ENCODE data around the gene MORC1. TPM values are rescaled to one million over a fixed set of nuclear protein-coding genes. Genes with fewer than 3 reads are reported as not detected.

MORC1 gene
- total RNA-seq, 2 experiments from 2014 or later = not detected

- no peak for DNase-seq (ENCODE audit: low spot score)
- Histone ChIP-seq H2AFZ (ENCODE audit: low read length) (no peak overlapping the region), H3K27ac (ENCODE audit: low read depth, low read length, poor library complexity, severe bottlenecking) (no peak overlapping the region), H3K79me2 (ENCODE audit: insufficient read depth, low read depth, low read length) (no peaks in the 10 kb centered on the region), H4K20me1 (ENCODE audit: insufficient read depth, low read length) (no peaks in the 10 kb centered on the region), H3K36me3 (ENCODE audit: insufficient read depth, low read length) (no peaks in the 10 kb centered on the region), H3K9me2 (ENCODE audit: insufficient read depth, low read length) (no peaks in the 10 kb centered on the region), H3K4me3 (ENCODE audit: low read depth, low read length, poor library complexity, severe bottlenecking) (no peak overlapping the region), H3K4me2 (ENCODE audit: low read length) (no peak overlapping the region), H3K4me1 (ENCODE audit: insufficient read depth, low read length, poor library complexity, severe bottlenecking) (no peaks in the 10 kb centered on the region), H3K9me3 (ENCODE audit: low read length) (no peaks in the 10 kb centered on the region)
- CTCF ChIA-PET (ENCODE audit: unreplicated experiment) = no interaction called here
- BruUV-seq (replicated peaks) = no TSS peak
- POLR2A ChIA-PET = no interaction called here
- TF ChIP-seq EZH2phosphoT487 (IDR thresholded peaks at IDR 0.05; ENCODE audit: borderline replicate concordance, low read depth, low read length) (no peak), CTCF (conservative IDR thresholded peaks at IDR 0.05; ENCODE audit: low read length) (no peak)
- intact Hi-C loops (cut with micrococcal nuclease; ENCODE audit: unreplicated experiment) = no loop called here
Observed at GRCh38 chr3:109095166-109095565, 22.8 kb downstream of the MORC1 start.

GRCh38 chr3:109093561-109093960, 24.4 kb downstream of the MORC1 start:
- no peak for DNase-seq (ENCODE audit: low spot score)
- H4K20me1 ChIP-seq (ENCODE audit: insufficient read depth, low read length) = no peaks in the 10 kb centered on the region
- ChIA-PET POLR2A (no interaction called here), CTCF (ENCODE audit: unreplicated experiment) (no interaction called here)
- no peaks in the 10 kb centered on the region for H3K9me3 ChIP-seq (ENCODE audit: low read length)
- BruUV-seq (replicated peaks) = no TSS peak
- no peak for TF ChIP-seq CTCF (conservative IDR thresholded peaks at IDR 0.05; ENCODE audit: low read length)
- TF ChIP-seq EZH2phosphoT487 (IDR thresholded peaks at IDR 0.05; ENCODE audit: borderline replicate concordance, low read depth, low read length) = no peak
- H3K27ac ChIP-seq (ENCODE audit: low read depth, low read length, poor library complexity, severe bottlenecking) = no peak overlapping the region
- H3K4me3 ChIP-seq (ENCODE audit: low read depth, low read length, poor library complexity, severe bottlenecking) = no peak overlapping the region
- H2AFZ ChIP-seq (ENCODE audit: low read length) = no peak overlapping the region
- no peaks in the 10 kb centered on the region for H3K36me3 ChIP-seq (ENCODE audit: insufficient read depth, low read length)
- H3K79me2 ChIP-seq (ENCODE audit: insufficient read depth, low read depth, low read length) = no peaks in the 10 kb centered on the region
- no peaks in the 10 kb centered on the region for H3K9me2 ChIP-seq (ENCODE audit: insufficient read depth, low read length)
- no peak overlapping the region for H3K4me2 ChIP-seq (ENCODE audit: low read length)
- no peaks in the 10 kb centered on the region for H3K4me1 ChIP-seq (ENCODE audit: insufficient read depth, low read length, poor library complexity, severe bottlenecking)
- intact Hi-C loops (cut with micrococcal nuclease; ENCODE audit: unreplicated experiment) = no loop called here

DNA sequence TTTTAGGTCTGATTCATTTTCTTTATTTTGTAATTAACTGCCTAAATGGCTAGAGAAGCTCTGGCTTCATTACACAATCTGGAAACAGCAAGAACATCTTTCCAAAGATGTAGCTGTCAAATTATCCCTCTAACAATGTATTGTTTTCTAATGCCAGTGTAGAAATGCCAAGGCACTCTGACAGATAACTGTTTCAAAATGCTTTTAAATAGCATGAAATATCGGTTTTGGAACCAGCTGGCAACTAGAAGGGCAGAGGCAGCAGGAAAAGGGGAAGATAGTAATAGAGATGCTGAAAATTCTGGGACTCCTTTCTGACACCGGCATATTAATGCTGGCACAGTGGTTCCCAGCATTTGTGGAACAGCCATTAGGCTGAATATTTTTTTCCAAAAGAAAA, 26.1 kb downstream of the MORC1 start:
- no peaks in the 10 kb centered on the region for H3K9me3 ChIP-seq (ENCODE audit: low read length)
- H3K4me1 ChIP-seq (ENCODE audit: insufficient read depth, low read length, poor library complexity, severe bottlenecking) = no peaks in the 10 kb centered on the region
- ChIA-PET CTCF (ENCODE audit: unreplicated experiment) (no interaction called here), POLR2A (interaction anchor here (1.1 kb wide), 1 partner anchor 51 kb away, joined by 3 read pairs; no protein-coding TSS in a partner anchor)
- H4K20me1 ChIP-seq (ENCODE audit: insufficient read depth, low read length) = no peaks in the 10 kb centered on the region
- H3K36me3 ChIP-seq (ENCODE audit: insufficient read depth, low read length) = no peaks in the 10 kb centered on the region
- no peaks in the 10 kb centered on the region for H3K9me2 ChIP-seq (ENCODE audit: insufficient read depth, low read length)
- H2AFZ ChIP-seq (ENCODE audit: low read length) = no peak overlapping the region
- no peak overlapping the region for H3K4me2 ChIP-seq (ENCODE audit: low read length)
- no peaks in the 10 kb centered on the region for H3K79me2 ChIP-seq (ENCODE audit: insufficient read depth, low read depth, low read length)
- BruUV-seq (replicated peaks) = no TSS peak
- TF ChIP-seq CTCF (conservative IDR thresholded peaks at IDR 0.05; ENCODE audit: low read length) = no peak
- no peak overlapping the region for H3K4me3 ChIP-seq (ENCODE audit: low read depth, low read length, poor library complexity, severe bottlenecking)
- H3K27ac ChIP-seq (ENCODE audit: low read depth, low read length, poor library complexity, severe bottlenecking) = no peak overlapping the region
- intact Hi-C loops (cut with micrococcal nuclease; ENCODE audit: unreplicated experiment) = no loop called here
- no peak for DNase-seq (ENCODE audit: low spot score)
